ENCODE data around the gene FADS1.

Gene FADS1

GRCh38 chr11:61775106-61775505 is 41.7 kb downstream of the FADS1 start:
- DNase-seq = no peak

- DNase-seq = no peak
These were observed 42.4 kb downstream of the FADS1 start for GRCh38 chr11:61774411-61774810.

DNA sequence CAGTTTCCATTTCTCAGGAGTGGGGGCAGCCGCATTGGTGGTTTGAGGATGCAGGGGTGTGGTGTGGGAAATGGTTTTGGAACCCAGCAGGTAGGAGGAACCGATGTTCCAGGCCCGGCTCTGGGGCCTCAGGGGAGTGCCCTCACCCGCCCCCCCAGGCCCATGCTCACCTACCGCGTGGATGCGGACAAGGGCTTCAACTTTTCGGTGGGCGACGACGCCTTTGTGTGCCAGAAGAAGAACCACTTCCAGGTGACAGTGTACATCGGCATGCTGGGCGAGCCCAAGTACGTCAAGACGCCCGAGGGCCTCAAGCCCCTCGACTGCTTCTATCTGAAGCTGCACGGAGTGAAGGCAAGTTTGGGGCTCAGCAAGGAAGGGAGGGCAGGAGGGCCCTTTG is 43.0 kb downstream of the FADS1 start:
- DNase-seq = no peak

DNA sequence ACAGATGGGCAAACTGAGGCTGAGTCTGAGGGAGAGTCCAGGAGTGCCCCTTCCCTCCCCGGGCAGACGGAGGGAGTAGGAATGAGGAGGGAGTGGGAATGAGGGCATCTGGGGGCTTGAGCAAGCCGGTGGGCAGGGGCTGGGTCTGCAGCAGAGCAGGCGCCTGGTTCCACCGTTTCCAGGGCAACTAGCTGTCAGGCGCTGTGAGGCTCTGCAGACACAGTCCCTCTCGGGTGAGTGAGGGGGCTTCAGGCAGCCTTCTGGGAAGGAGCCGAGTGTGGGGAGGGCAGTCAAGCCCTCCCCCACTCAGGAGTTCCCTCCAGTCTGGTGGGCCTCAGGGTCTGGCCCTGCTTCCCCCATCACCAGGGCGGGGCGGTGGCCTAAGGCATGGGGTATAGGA is 43.4 kb downstream of the FADS1 start:
- no peak for DNase-seq

- no peak for DNase-seq
These were observed 44.8 kb downstream of the FADS1 start for GRCh38 chr11:61771985-61772455.

GRCh38 chr11:61771195-61771894 is 45.5 kb downstream of the FADS1 start:
- DNase-seq = no peak

DNA sequence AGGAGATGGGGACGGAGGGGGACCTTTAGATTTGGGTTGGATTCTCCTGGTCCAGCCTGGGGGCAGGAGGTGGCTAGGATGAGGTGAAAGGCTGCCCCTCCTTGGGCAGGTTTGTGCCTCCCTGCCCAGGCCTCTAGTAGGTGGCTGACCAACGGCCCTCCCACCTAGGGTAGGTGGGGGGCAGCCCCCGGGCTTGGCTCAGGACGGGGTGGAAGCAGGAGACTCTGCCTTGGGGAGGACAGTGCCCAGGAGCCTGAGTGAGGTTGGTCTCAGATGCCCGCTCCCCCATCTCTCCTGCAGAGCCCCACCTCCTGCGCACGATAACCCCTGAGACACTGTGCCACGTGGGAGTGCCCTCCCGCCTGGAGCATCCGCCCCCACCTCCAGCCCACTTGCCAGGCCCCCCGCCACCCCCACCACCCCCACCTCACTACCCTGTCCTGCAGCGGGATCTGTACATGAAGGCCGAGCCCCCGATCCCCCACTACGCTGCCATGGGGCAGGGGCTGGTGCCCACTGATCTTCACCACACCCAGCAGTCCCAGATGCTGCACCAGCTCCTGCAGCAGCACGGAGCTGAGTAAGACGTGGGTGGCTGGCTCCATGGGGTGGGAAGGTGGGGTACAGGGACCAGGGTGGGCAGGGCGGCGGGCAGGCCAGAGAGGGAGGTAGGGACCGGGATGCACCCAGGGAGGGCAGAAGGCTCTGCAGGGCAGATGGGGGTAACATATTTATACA is 46.7 kb downstream of the FADS1 start:
- DNase-seq = no peak

GRCh38 chr11:61769169-61769920 is 47.5 kb downstream of the FADS1 start:
- no peak for DNase-seq

GRCh38 chr11:61768376-61769076 is 48.3 kb downstream of the FADS1 start:
- DNase-seq = no peak

DNA sequence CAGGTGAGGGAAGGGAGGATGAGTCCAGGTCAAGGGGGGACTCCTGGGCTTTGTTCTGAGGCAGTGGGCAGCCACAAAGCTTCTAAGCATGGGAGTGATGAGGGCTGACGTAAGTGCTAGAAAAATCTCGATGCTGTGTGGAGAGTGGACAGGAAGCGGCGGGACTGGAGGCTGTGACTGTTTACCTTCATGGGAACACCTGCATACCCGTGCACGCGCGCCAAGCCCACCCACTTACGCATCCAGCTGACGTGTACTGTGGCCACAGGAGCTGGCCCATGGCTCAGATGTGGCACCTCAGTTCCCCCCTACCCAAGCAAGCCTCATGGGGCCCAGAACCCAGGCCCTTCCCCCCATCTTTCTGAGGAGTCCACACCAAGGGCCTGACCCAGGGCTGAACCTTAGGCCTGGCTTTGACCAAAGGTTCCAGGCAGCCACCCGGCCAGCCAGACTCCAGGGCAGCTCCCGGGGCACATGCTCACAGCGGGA is 50.4 kb downstream of the FADS1 start:
- DNase-seq = no peak

- DNase-seq = no peak
These were observed 51.1 kb downstream of the FADS1 start for GRCh38 chr11:61765550-61766253.

GRCh38 chr11:61764606-61765260 is 52.1 kb downstream of the FADS1 start:
- no peak for DNase-seq

DNA sequence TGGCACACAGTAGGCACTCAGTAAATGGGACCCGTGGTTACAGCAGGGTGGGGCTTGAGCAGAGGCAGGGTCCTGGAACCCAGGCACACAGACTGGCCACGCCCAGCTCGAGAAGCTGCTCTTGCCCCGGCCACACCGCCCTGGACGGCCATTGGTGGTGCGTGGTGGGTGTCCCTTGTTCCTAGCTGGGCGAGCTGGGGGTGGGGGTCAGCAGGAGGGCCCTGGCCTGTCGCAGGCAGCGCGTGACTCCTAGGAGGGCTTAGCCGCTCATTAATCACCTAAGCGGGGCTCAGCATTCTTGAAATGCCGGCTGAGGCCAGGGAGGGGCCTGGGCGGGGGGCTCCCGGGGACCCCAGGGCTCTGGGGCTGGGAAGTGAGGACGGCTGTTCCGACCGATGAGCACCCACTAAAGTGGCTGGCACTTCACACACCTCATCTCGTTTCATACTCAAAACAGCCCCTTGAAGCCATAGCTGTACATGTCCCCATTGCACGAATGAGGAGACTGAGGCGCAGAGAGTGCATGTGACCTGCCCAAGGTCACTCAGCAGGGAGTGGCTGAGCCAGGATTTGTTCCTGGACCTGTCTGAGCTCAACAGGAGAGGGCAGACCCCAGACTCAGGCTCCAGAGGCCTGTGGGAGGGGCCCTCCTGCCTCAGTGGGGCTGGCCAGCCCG is 52.7 kb downstream of the FADS1 start:
- DNase-seq = no peak

GRCh38 chr11:61762798-61763197 is 54.0 kb downstream of the FADS1 start:
- no peak for DNase-seq

- no peak for DNase-seq
These were observed 54.6 kb downstream of the FADS1 start for GRCh38 chr11:61762223-61762615.

DNA sequence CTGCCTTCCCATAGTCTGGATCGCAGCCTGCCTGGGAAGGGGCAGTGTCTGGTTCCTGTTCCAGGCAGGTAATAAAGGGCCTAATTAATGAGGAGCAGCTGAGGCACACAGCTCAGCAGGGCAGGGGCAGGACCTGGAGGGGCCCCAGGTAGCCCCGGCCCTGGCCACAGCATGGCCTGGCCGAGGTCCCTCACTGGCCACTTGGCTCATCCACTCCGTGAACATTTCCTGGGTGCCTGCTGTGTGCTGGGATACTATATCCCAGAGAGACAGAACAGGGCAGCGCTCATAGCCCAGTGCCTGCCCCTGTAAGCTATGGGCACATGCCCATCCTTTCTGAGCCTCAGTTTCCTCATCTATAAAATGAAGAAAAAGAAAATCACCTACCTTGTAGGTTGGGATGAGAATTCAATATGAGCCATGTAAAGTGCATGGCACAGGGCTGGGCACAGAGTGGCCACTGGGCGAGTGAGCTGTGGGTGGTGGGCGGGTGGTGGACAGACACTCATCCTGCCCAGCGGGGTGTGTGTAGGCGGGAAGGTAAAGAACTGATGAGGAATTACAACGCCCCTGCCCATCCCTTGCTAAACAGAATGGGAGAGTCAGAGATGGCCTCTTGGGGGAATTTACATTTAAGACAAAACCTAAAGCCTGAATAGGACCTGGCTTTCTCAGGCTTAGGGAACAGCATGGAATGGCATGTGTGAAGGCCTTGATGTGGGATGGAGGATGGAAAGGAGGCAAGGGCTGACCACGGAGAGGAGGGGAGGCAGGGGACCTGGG is 55.2 kb downstream of the FADS1 start:
- no peak for DNase-seq

GRCh38 chr11:61760946-61761345 is 55.9 kb downstream of the FADS1 start:
- DNase-seq = no peak

DNA sequence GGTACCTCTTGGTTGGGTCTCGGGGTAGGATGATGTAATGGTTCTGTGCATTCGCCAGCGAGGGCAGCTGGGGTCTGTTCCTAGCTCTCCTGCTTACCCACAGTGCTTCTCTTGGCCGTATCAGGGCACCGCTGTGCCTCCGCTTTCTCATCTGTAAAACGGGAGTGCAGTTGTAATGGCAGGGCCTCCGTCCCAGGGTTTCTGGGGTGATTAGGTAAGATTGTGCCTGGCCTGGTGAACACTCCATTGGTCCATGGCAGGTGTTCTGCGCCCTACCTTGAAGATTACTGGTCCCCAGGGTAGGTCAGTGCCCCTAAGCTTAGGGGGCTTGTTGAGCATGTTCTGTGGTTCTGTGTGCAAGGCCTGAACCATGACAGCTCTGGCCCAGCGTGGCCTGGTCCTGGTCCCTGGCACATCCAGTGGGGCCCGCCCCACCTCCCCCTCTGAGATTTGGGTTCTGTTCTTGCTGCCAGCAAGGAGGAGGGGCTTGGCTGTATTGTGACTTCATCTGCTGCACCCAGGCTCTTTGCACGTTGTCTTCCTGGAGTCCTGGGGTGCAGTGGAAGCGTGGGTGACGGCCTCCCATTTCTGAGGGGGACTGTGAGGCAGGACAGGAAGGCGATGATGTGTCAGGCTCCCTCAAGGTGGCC is 59.5 kb downstream of the FADS1 start:
- DNase-seq = no peak

- no peak for DNase-seq
These were observed 60.2 kb downstream of the FADS1 start for GRCh38 chr11:61756452-61757212.

Measured in activated CD4-positive, alpha-beta T cell treated with anti-CD3 and anti-CD28 coated beads, Interleukin-2, amount 50 U/mL, for 1 hour (primary cell).